C4-2B (cell line): ENCODE measurements around the gene ZDHHC14.
"Not testable (repeated sequence)": the region's sequence is repeated elsewhere in the genome, so short reads cannot be mapped to it uniquely, and the experiment has no call there.

Experiments
- H3K27ac ChIP-seq: fragments of 450-650 bp; 2 replicates; pipeline ENCODE4 v1.5.1; 2017
- ZFX ChIP-seq: fragments of 450-650 bp; IDR thresholded peaks from 2 replicates; pipeline ENCODE4 v1.6.1; 2017
- TF ChIP-seq, protein P1 (sequence below): fragments of 450-650 bp; conservative IDR thresholded peaks from 2 replicates; pipeline ENCODE4 v1.5.1; 2017; ENCODE audit warnings: mild to moderate bottlenecking

ZDHHC14 gene

DNA sequence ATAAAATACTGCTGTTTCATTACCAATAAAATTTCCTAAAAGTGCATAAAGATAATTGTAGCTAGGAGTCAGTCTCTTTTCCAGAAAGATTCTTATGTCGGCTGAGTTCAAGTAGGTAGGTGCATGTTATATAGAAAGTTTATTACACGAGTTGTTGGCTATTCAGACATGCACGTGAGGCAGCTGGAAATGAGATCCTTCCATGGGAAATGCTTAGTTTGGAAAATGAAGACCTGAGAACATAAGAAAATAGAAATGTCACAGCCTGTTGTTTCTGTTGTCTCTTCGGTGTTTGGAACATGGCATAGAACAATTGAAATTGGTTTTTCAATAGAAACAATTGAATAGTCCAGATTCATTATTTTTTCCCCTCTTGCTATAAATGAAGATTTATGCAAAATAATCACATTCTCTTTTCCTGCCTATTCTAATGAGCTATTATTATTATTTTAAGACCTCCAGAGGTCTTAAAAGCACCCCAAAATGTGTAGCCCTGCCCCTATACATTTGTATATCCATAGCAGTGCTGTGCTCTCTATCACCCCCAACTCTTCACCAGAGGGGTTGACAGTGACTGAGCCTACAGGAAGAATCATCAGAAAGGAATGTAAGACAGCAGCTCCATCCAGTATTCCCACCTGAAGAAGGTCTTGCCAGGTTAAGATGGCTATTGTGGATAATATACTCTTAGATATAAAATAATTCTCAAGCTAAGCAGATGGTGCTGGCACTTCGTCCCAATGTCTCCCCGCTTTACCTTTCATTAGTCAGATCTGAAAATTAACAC lies 82.2 kb downstream of the ZDHHC14 start:
- no peak overlapping the region for H3K27ac ChIP-seq
- TF ChIP-seq ZFX: no peak
- TF ChIP-seq, protein P1, sequence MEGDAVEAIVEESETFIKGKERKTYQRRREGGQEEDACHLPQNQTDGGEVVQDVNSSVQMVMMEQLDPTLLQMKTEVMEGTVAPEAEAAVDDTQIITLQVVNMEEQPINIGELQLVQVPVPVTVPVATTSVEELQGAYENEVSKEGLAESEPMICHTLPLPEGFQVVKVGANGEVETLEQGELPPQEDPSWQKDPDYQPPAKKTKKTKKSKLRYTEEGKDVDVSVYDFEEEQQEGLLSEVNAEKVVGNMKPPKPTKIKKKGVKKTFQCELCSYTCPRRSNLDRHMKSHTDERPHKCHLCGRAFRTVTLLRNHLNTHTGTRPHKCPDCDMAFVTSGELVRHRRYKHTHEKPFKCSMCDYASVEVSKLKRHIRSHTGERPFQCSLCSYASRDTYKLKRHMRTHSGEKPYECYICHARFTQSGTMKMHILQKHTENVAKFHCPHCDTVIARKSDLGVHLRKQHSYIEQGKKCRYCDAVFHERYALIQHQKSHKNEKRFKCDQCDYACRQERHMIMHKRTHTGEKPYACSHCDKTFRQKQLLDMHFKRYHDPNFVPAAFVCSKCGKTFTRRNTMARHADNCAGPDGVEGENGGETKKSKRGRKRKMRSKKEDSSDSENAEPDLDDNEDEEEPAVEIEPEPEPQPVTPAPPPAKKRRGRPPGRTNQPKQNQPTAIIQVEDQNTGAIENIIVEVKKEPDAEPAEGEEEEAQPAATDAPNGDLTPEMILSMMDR: no peak

- not testable (repeated sequence) for H3K27ac ChIP-seq
Observed at GRCh38 chr6:157463743-157464135, 82.7 kb downstream of the ZDHHC14 start.

- TF ChIP-seq ZFX: no peak
- TF ChIP-seq, protein P1: no peak
- no peak overlapping the region for H3K27ac ChIP-seq
Observed at GRCh38 chr6:157464653-157465535, 83.9 kb downstream of the ZDHHC14 start.

DNA sequence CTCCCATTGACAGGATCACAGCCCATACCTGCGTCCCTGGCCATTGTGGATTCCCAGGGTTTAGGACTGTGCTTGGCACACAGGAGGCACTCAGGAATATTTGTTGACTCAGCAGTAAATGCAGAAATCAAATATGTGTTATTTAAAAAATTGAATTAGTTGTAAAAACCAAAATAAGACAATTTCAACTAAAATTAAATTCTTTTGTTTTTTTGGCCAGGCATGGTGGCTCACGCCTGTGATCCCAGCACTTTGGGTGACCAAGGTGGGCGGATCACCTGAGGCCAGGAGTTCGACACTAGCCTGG lies 85.3 kb downstream of the ZDHHC14 start:
- no peak for TF ChIP-seq ZFX
- TF ChIP-seq, protein P1: no peak
- H3K27ac ChIP-seq: no peak overlapping the region

DNA sequence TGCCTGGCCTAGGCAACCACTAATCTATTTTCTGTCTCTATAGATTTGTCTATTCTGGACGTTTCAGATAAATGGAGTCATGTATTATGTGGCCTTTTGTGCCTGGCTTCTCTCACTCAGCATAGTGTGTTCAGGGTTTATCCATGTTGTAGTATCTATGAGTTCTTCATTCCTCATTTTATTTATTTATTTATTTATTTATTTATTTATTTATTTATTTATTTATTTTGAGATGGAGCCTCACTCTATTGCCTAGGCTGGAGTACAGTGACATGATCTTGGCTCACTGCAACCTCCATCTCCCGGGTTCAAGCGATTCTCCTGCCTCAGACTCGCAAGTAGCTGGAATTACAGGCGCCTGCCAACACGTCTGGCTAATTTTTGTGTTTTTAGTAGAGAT lies 86.3 kb downstream of the ZDHHC14 start:
- H3K27ac ChIP-seq: not testable (repeated sequence)

DNA sequence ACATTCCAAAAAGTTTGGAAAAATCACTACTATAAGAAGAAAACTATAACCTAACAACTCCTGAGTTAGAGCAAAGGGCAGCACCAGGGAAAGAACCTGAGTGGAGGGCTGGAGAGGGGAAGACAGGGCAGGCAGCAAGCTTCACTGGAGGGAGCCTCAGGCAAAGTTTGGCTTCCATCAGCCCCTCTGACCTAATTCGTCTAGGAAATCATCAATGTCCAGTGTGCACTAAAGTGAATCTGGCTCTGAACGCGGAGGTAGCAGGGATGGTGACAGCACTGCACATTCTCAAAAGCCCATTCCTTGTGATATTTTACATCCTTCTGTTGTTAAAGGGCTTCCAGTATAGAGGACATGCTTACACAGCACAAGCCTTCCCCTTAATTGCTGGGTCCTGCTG lies 87.1 kb downstream of the ZDHHC14 start:
- no peak for TF ChIP-seq ZFX
- TF ChIP-seq, protein P1: no peak

GRCh38 chr6:157468574-157468973 lies 87.6 kb downstream of the ZDHHC14 start:
- H3K27ac ChIP-seq: no peak overlapping the region
- no peak for TF ChIP-seq ZFX
- TF ChIP-seq, protein P1: no peak

More for the DNA sequence above, 87.1 kb downstream of the ZDHHC14 start:
- H3K27ac ChIP-seq: no peak overlapping the region

- H3K27ac ChIP-seq: no peak overlapping the region
- no peak for TF ChIP-seq ZFX
Observed at GRCh38 chr6:157469378-157469777, 88.4 kb downstream of the ZDHHC14 start.
